GM21367 (cell line): ENCODE results near the gene PTPRR.
A peak's percentile ranks its signal among the peaks of the same experiment; 100 is the strongest.
"Not testable (repeated sequence)": the region's sequence is repeated elsewhere in the genome, so short reads cannot be mapped to it uniquely, and the experiment has no call there.

ENCODE experiments used
- ATAC-seq: cut with Tn5 transposase; IDR thresholded peaks from one replicate; pipeline ENCODE4 v1.9.1; 2021; ENCODE audit not compliant: unreplicated experiment

PTPRR gene

DNA sequence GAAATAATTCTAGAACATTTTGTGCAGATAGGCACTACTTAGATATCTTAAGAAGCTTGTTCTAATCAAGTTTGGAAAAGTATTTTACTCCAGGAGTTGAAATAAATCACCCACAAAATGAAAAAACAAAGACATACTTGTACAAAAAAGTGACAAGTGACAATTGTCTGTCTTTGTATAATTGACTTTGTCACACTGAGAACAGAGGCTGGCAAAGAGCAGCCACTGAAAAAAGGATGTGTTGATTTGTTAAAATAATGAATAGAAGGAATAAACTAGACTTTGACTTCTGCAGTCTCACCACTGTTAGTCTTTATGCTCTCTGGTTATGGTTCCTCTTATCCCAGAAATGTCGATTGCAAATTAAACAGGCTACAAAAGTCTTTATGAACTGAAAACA, 77.6 kb downstream of the PTPRR start:
- ATAC-seq, result no peak

DNA sequence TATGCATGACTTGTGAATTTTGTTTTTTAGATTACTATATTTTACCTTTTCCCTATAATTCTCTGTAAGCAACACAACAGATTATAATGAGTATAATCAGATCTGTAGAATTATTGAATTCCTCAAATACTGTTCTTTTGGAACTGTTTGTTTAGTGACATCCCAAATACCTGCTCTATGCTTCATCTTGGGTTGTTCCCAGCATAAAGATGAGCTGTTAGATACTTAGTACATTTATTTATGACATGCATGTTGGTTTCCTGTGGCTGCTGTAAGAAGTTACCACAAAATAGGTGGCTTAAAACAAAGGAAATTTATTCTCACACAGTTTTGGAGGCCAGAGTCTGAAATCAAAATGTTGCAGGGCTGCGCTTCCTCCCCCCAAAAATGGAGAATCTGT, 78.4 kb downstream of the PTPRR start:
- ATAC-seq, result no peak

DNA sequence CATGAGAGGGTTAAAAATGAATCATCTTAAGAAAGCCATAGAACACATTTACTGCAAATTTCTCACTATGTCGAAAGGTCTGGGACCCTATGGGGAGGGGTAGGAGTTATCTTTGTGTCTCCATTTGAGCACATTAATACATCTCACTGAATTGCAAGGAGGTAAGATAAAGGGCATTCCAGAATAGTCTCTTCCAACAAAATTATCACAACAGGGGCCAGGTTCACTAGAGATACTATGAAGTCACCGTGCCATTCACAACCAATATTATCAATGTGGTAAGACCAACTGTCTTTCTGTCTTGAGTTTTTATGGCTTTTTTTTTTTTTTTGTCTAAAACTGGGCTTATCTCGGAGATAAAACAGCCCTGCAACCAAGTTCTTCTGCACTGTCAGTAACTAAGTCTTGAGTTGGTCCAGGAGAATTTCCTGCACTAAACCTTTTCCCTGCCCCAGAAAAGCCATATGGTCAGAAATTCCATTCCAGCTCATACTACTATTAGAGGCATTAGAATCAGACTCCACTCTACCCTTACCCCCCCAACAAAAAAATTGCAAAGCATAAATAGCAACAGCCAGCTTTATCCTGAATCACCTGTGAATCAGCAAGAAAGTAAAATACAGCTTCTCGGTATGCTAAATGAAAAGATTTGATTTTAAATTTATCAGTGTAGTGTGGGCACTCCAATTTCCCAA, 79.7 kb downstream of the PTPRR start:
- no peak for ATAC-seq

DNA sequence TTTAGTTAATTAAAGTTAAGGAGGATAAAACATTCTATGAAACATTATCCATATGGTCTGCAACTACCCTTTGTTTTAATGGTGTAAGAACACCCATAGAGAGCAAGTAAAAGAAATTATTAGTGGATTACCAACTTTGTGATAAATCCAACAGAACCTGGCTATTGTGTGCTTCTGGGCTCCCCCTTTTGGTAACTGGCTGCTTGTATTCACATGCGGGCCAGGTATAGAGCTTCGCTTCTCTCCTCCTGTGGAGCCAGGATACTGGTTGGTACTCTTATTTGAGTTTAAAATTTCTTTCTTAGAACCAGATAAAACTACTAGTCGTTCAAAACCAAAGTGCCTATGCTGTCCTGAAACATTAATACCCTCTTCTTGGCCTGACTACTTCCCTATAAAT, 81.0 kb downstream of the PTPRR start:
- ATAC-seq, result no peak

DNA sequence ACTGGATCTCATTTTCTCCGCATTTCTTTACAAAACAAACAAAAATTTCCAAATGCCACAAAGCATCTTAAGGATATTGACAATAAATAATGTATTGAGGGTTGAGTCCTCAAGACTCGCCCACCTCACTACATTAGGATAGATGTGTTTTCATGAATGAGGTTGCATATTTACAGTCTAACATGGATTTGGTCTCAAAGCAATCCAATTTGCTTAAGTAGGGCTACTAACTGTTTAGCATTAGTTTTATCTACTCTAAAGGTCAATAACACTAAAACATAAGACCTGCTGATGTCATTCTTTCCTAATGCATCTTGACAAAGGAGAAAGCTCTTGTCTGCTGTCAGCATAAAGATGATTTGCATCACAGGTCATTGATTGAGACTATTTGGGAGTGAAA, 82.4 kb downstream of the PTPRR start:
- ATAC-seq, result no peak

DNA sequence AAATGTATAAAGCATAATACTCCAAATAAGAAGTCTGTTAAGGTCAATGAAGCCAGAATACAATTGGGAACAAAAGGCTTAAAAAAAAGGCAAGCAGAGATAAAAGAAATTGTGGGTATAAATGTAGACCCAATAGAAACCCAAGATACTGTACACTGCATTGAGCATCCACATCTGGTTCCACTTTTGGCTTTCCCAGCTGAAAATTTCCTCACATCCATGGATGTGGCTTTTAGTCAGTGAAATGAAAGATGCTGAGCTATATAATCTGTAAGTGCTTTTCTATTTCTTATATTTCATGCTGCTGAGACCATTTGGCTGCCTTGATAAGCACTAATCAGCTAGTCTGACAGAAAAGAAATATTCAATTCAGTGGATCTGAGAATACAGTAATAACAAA, 83.5 kb downstream of the PTPRR start:
- ATAC-seq, result no peak

DNA sequence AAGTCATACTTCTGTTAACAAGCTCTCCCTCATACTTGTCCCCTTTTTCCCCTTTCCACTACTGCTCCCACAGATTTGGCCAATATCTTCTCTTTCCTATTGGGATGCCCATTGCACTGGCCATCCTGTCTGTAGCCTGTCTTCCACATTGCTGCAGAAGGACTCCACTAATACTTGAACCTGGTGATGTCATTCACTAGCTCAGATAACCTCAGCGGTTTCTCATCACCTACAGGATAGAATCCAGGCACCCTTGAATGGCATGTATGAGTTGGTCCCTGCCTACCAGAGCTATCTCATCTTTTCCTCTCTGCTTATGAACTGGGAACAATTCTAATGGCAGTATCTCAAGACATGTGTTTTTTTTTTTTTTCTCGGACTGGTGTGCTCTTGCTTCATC, 84.6 kb downstream of the PTPRR start:
- ATAC-seq, result no peak

DNA sequence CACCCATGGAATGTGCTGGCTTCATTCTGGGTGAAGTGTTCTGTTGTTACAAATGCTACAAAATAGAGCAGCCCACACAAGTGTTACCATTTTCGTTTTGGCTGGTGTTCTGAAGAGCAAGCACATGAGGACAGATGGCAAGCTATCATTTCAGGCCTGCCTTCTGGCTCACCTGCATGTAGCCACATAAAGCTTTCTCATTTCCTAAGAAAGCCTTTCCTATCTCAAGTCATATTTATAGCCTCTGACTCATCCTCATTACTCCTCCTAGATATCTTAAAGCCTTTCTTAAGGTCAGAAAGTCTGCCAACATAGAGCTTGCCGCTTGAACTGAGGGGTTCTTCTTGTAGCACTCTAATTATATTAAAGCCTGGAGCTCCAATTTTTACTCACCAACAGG, 89.0 kb downstream of the PTPRR start:
- ATAC-seq, result no peak

DNA sequence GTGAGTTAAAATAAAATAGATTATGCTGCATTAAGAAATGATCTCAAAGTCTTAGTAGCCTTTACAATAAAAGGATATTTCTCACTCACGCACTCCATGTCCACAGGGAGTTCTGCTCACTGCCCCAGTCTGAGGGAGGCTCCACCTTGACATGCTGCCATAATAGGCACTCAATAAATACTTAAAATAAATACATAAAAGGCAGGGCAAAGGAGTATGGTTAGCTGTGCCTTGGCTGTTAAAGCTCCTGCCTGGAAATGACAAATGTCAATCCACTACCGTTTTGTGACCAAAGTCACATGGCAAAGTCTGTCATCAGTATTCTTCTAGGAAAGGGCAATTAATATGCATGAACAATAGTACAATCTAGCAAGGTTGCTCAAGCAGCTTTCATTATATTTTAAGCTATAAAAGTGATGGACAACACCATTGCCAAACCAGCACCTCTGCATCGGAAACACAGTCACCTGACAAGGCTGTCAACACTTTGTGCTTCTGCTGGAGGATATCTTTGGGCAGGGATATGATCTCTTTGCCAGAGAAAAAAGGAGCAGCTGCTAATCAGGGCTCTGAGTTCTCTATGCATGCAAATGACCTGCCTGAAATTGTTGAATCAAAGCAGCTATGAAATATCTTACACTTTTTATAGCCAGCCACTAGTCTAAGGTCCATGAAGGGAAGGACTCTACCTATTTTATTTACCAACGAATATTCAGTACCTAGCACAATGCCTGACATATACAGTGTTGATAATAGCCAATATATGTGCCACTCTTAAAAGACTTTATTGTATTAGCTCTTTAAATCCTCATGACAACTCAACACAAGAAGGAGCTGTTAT, 90.1 kb downstream of the PTPRR start:
- no peak for ATAC-seq

DNA sequence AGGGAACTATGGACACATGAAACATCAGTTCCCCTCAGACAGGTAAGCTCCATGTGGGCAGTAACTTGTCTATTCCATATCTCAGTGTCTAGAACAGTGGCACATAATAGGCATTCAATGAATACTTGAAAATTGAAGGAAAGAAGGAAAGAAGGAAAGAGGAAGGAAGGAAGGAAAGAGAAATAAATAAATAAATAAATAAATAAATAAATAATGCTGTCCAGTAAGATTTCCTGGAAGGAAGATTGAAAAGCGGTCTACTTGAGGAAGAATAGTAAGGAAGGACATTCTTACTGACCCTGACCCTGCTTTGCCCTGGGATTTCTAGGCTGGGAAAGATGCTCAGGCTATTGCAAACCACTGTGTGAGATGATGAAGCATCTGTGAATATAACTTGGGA, 91.5 kb downstream of the PTPRR start:
- no peak for ATAC-seq

DNA sequence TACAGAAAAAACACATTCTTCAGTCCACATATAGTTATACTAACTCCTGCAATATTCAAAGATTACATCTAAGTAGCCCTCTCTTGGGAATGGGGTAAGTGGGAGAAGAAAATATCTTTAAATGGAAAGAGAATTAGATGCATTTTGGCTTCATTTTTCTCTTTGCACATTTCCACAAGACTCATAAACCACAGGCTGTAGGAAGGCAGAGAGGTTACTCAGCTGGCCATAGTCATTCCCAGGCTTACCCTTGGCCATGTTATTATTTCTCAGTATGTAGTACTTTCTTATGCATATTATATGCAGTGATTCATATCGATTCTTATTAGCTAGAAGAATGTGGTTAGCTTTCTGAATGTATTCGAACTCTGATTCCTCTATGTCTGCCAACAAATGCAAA, 92.2 kb downstream of the PTPRR start:
- ATAC-seq, result no peak

DNA sequence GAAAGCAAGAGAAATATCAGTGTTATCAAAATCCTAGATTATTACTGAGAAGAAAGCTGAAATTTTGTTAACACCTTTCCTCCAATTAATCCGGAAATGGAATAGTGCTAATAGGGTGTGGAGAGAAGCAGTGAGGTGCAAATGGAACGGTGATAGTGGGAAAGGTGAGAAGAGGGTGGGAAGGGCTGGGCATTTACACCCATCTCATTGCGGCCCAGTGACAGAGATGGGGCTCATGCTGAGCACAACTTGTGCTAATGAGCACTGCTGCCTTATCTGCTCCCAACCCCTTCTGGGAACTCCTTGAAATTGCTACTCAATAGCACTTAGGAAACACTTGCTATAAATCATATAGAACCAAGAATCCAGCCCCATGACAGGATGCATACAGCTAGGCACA, 94.4 kb downstream of the PTPRR start:
- ATAC-seq, result no peak

DNA sequence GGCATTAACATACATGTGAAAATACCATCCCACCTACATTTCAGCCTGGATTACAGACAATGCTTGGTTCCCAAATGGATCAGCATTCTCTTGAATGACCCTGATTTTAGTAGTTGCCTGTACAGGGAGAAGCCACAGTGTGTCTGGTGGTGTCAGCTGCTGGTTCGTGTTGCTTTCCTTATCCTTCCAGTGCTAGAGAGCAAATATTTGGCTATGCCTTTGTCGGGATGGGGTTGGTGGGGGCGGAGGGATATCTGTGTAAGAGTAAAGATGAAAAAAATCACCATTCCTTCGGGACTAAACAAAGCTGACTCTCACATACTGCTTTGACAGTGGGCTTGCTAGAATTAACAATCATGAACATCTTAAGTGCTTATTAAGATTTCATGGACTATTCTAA, 96.0 kb downstream of the PTPRR start:
- ATAC-seq, result no peak

DNA sequence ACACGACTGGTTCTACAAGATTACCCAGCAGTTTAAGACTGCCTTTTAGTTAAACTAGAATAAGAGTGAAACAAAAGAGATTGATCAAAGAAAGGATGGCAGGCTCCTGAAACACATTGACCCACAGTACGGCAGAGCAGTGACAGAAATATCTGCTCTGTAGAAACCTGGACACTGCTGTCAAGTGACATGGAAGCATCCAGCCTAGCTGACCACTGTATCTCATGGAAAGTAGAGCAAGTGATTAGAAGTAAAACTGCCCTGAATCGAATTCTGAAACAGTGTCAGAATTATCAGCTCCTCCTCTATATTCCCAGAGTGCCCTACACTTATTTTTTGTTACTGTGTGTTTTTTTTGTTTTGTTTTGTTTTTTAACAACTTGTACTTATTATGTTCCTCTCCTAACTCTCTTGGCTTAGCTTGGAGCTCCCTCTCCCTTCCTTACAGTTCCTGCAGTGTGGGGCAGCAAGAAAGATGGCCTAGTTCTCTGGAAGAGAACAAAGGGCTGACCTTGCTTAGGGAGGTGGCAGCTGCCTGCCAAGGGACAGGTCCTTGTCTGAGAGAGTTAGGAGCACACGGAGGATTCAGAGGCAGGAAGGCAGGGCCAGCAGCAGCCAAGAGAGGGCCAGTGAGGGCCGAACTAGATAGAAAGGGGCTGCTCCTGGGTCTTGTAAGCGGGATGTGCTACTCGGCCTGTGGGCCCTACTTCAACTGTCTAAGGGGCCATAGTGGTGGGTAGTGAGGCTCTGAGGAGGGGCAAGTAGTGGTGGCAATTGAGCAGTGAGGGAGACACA, 97.2 kb downstream of the PTPRR start:
- ATAC-seq, result no peak

DNA sequence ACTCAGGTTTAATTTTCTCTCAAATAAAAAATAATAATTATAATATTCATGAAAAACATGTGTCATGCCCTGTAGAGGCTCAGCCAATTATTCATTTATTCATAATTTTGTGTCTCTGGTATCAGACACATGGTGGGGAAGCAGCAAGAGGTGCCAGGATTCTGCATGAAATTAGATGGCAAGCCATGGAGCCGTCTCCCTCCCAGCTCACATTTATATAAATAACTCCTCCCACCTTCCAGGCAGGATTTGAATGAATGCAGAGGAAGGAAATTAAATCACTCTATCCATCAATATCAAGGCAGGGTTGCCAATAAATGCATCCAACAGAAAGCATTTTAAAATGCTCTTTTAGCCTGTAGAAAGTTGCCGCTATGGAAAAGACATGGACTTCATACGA, 98.1 kb downstream of the PTPRR start:
- no peak for ATAC-seq

DNA sequence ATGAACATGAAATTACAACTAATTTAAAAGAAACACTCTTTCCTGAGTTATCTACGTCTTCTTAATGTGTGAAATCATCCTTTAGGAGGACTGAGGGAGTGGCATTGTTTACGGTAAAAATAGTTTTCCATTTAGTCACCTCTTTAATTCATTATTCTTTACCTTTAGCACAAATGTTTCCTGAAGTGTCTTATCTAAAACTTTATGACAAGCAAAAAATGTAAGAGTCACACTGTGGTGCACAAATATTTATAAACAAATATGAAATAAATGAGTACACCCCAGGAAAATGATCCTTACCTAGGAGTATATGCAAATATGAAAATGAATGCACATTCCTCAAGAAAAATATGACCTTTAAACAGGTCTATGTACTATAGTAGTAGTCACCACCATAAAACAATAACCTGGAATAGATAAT, 104.6 kb downstream of the PTPRR start:
- ATAC-seq, result no peak

DNA sequence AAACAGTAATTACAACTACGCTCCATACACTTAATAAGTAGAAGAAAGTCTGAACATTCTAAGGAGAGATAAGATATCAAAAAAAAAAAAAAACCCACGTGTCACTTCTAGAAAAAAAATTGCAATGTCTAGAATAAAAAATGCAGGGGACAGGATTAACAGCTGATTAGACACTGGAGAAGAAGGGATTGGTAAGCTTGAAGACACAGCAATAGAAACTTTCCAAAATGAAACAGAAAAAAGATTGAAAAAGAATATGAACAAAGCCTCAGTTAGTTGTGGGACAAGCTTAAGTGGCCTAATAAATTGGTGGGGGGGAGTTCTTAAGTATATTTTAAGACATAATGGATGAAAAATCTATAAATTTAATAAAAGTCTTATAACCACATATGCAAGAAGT, 105.5 kb downstream of the PTPRR start:
- no peak for ATAC-seq

DNA sequence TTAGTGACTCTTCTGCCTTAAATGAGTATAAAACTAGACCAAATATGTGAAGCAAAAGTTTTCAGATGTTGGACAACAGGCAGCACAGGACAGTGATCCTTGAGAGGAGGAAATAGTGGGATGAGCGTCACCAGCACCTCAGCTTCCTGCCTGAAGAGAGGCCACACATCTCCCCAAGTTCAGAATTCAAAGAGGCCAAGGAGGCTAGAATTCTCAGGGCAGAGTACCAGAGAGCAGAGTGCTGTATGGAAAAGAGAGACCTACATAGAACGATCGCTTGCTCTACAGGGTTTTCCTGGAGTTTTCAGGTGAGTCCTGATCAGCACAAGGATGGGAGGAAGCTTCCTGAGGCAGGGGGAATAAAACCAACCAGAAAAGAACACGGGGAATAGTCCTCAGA, 107.0 kb downstream of the PTPRR start:
- ATAC-seq, result no peak

DNA sequence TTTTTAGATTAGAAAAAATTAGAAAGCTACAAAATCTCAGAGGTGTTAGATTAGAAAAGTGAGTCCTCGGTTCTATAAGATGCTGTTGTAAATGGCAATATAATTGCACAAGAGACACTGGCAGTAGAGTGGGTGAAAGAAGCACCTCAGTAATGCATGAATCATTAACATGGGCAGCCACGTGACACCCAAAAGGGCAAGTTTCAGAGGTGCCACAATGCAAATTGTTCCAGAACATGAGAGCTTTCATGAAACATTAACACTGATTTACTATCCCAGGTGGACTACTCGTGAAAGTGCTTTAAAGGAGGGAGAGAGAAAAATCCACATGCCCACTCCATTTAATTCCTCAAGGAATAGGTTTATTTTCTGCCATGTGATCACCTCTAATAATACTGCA, 108.4 kb downstream of the PTPRR start:
- peak; percentile 45 for ATAC-seq

DNA sequence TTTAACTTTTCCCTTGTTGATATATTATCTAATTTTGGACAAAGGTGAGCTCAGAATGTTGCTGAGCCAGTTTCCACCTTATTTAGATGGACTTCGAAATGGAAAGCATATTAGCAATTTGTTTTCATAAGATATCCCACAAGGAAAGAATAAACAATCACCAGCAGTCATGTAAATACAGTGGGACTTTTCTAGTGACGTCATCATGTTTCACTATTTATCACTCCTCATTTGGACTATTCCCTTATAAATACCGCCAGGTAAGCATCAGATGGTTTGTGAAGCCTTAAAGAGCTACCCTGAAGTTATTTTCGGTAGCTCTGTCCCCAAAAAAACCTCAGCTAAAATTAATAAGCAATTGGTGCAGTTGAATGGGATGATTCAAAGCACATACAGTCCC, 110.7 kb downstream of the PTPRR start:
- no peak for ATAC-seq

DNA sequence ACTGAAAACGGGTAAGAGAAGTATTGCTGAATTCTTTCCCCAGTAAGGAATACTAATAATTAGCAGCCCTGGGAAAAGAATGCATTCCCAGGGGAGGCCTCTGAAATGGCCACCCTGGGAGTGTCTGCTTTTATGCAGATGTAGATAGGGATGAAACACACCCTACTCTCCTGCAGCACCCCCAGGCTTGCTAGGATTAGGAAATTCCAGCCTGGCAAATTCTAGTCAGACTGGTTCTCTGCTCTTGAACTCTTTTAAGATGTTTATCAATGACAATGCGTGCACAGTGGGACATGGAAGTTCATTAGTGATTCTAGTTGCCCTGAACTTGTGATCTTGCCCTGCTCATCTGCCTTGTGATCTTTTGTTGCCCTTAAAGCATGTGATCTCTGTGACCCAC, 112.5 kb downstream of the PTPRR start:
- ATAC-seq, result not testable (repeated sequence)

DNA sequence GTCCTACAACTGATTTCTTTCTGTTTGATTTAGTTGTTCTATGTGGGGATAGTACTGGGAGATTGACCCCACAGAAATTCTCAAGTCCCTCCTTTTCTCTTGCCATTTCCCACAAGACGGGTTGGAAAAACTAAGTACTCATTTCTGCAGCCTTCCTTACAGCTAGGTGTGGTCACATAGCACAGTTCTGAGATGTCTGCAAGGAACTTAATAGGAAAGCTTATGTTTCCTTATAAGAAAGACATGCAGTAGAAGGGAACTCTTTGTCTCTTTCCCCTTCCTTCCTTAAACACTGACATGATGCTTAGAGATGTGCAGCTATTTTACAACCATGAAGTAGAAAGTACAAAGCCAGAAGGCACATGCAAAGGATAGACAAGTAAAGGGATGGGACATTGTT, 113.7 kb downstream of the PTPRR start:
- no peak for ATAC-seq
